ENCODE results near the gene GLT6D1.
"Not testable (repeated sequence)": the region's sequence is repeated elsewhere in the genome, so short reads cannot be mapped to it uniquely, and the experiment has no call there.

GLT6D1 gene

GRCh38 chr9:135639196-135639595 lies at the start of gene GLT6D1:
Gene GLT6D1 (minus strand): TSS chr9:135639540. CDS start chr9:135639187, 353 bp downstream.
- DNase-seq, result no peak

GRCh38 chr9:135689011-135689410 lies 49.7 kb upstream of the GLT6D1 start:
- no peak for DNase-seq

GRCh38 chr9:135687216-135687615 lies 47.9 kb upstream of the GLT6D1 start:
- DNase-seq, result no peak

- no peak for DNase-seq
Observed at GRCh38 chr9:135684691-135685090, 45.4 kb upstream of the GLT6D1 start.

- DNase-seq, result no peak
Observed at GRCh38 chr9:135683401-135684034, 44.2 kb upstream of the GLT6D1 start.

GRCh38 chr9:135681161-135681560 lies 41.8 kb upstream of the GLT6D1 start:
- DNase-seq, result no peak

GRCh38 chr9:135680056-135680455 lies 40.7 kb upstream of the GLT6D1 start:
- DNase-seq, result no peak

GRCh38 chr9:135678236-135679017 lies 39.1 kb upstream of the GLT6D1 start:
- DNase-seq, result no peak

GRCh38 chr9:135677641-135678168 lies 38.4 kb upstream of the GLT6D1 start:
- no peak for DNase-seq

- no peak for DNase-seq
Observed at GRCh38 chr9:135676891-135677290, 37.6 kb upstream of the GLT6D1 start.

GRCh38 chr9:135674977-135675376 lies 35.6 kb upstream of the GLT6D1 start:
- DNase-seq, result no peak

- no peak for DNase-seq
Observed at GRCh38 chr9:135673941-135674340, 34.6 kb upstream of the GLT6D1 start.

GRCh38 chr9:135672786-135673185 lies 33.4 kb upstream of the GLT6D1 start:
- not testable (repeated sequence) for DNase-seq

GRCh38 chr9:135671591-135672041 lies 32.3 kb upstream of the GLT6D1 start:
- DNase-seq, result no peak

GRCh38 chr9:135670721-135671590 lies 31.6 kb upstream of the GLT6D1 start:
- DNase-seq, result no peak

- DNase-seq, result no peak
Observed at GRCh38 chr9:135669616-135670285, 30.4 kb upstream of the GLT6D1 start.

GRCh38 chr9:135669018-135669417 lies 29.7 kb upstream of the GLT6D1 start:
- DNase-seq, result not testable (repeated sequence)

GRCh38 chr9:135667463-135668001 lies 28.2 kb upstream of the GLT6D1 start:
- no peak for DNase-seq

GRCh38 chr9:135666534-135667462 lies 27.5 kb upstream of the GLT6D1 start:
- DNase-seq, result no peak

GRCh38 chr9:135665795-135666189 lies 26.5 kb upstream of the GLT6D1 start:
- DNase-seq, result no peak
